Osteoblast (primary cell): ENCODE data around the gene GAS7. TPM values are rescaled to one million over a fixed set of nuclear protein-coding genes. Genes with fewer than 3 reads are reported as not detected.

Experiments
- DNase-seq: peaks from one replicate; pipeline ENCODE4 v3.0.0; 2011; ENCODE audit warnings: low spot score, mixed read lengths; ENCODE audit not compliant: insufficient read length; ENCODE audit errors: missing footprints
- H2AFZ ChIP-seq: 2 replicates; pipeline ENCODE4 v1.6.0; 2011; ENCODE audit warnings: mild to moderate bottlenecking, low read length
- H3K27ac ChIP-seq: 2 replicates; pipeline ENCODE4 v1.5.1; 2011; ENCODE audit warnings: mild to moderate bottlenecking, low read depth, low read length, moderate library complexity
- H3K27me3 ChIP-seq: 2 replicates; pipeline ENCODE4 v1.6.0; 2012; ENCODE audit warnings: mild to moderate bottlenecking, control low read depth, inconsistent platforms, low read length, moderate library complexity; ENCODE audit not compliant: insufficient read depth
- H3K36me3 ChIP-seq: 2 replicates; pipeline ENCODE4 v1.5.1; 2011; ENCODE audit warnings: mild to moderate bottlenecking, low read length, control low read depth, moderate library complexity; ENCODE audit not compliant: insufficient read depth
- H3K4me1 ChIP-seq: 2 replicates; pipeline ENCODE4 v1.5.1; 2011; ENCODE audit warnings: mild to moderate bottlenecking, low read length, control low read depth, moderate library complexity; ENCODE audit not compliant: insufficient read depth
- H3K4me2 ChIP-seq: 2 replicates; pipeline ENCODE4 v1.6.0; 2011; ENCODE audit warnings: mild to moderate bottlenecking, low read length; ENCODE audit not compliant: insufficient read depth
- H3K4me3 ChIP-seq: fragments of 200-600 bp; sonication (generic); 3 replicates; pipeline ENCODE4 v1.5.1; 2012; ENCODE audit warnings: mild to moderate bottlenecking, low read length, inconsistent platforms; ENCODE audit not compliant: insufficient read depth
- H3K79me2 ChIP-seq: 2 replicates; pipeline ENCODE4 v1.6.0; 2012; ENCODE audit warnings: mild to moderate bottlenecking, low read length, control low read depth, inconsistent platforms; ENCODE audit not compliant: insufficient read depth
- H3K9me3 ChIP-seq: 2 replicates; pipeline ENCODE4 v1.5.1; 2011; ENCODE audit warnings: low read depth, low read length, control low read depth
- H4K20me1 ChIP-seq: 2 replicates; pipeline ENCODE4 v1.6.0; 2012; ENCODE audit warnings: mild to moderate bottlenecking, low read length, control low read depth; ENCODE audit not compliant: insufficient read depth
- CTCF ChIP-seq: IDR thresholded peaks from 2 replicates; pipeline ENCODE4 v1.5.1; 2011; ENCODE audit warnings: mild to moderate bottlenecking, low read depth, low read length, moderate library complexity; ENCODE audit errors: extremely low read depth
- total RNA-seq: library from RNA; depleted of rRNA; stranded (reverse); fragments of >200 nt; gene quantifications from 2 replicates; pipeline ENCODE4 v1.2.3, GENCODE V29; 2012

Gene GAS7
- total RNA-seq, 1 donor = 3.6 TPM

- Histone ChIP-seq H3K4me2 (no peak overlapping the region), H3K27me3 (no peaks in the 10 kb centered on the region), H3K9me3 (no peaks in the 10 kb centered on the region), H3K79me2 (no peaks in the 10 kb centered on the region), H3K27ac (no peak overlapping the region), H2AFZ (no peak overlapping the region), H3K4me1 (no peaks in the 10 kb centered on the region), H3K4me3 (no peak overlapping the region), H3K36me3 (no peaks in the 10 kb centered on the region), H4K20me1 (no peaks in the 10 kb centered on the region)
- no peak for DNase-seq
- TF ChIP-seq CTCF = no peak
Observed at GRCh38 chr17:9976283-9977179, 221.9 kb downstream of the GAS7 start.

GRCh38 chr17:9974448-9975381 is 223.7 kb downstream of the GAS7 start:
- no peaks in the 10 kb centered on the region for H3K79me2 ChIP-seq
- no peaks in the 10 kb centered on the region for H3K4me1 ChIP-seq
- no peak for TF ChIP-seq CTCF
- H3K27me3 ChIP-seq = no peaks in the 10 kb centered on the region
- H2AFZ ChIP-seq = no peak overlapping the region
- no peak overlapping the region for H3K4me3 ChIP-seq
- H4K20me1 ChIP-seq = no peaks in the 10 kb centered on the region
- no peak overlapping the region for H3K4me2 ChIP-seq
- H3K27ac ChIP-seq = no peak overlapping the region
- no peaks in the 10 kb centered on the region for H3K36me3 ChIP-seq
- H3K9me3 ChIP-seq = no peaks in the 10 kb centered on the region
- no peak for DNase-seq

- Histone ChIP-seq H3K4me1 (no peaks in the 10 kb centered on the region), H3K27ac (no peak overlapping the region), H3K36me3 (no peaks in the 10 kb centered on the region), H2AFZ (no peak overlapping the region), H3K9me3 (no peaks in the 10 kb centered on the region), H4K20me1 (no peaks in the 10 kb centered on the region), H3K27me3 (no peaks in the 10 kb centered on the region), H3K4me3 (no peak overlapping the region), H3K4me2 (no peak overlapping the region), H3K79me2 (no peaks in the 10 kb centered on the region)
- DNase-seq = peak; percentile 85
- TF ChIP-seq CTCF = no peak
Observed at GRCh38 chr17:9973669-9974447, 224.5 kb downstream of the GAS7 start.
